Ascending aorta (tissue), 2 donors: ENCODE results near the gene ZMPSTE24. TPM values are rescaled to one million over a fixed set of nuclear protein-coding genes. Genes with fewer than 3 reads are reported as not detected.

Source experiments
- DNase-seq, 2 donors: peaks; one replicate each; pipeline ENCODE4 v3.0.0-alpha.2; 2019; ENCODE audit warnings: low spot score in 2 of 2
- H3K27ac ChIP-seq, 2 donors: fragments of 200-600 bp; sonication (generic); one replicate each; pipeline ENCODE4 v1.5.1; 2016 to 2017; ENCODE audit warnings: mild to moderate bottlenecking in 1 of 2
- H3K27me3 ChIP-seq: fragments of 200-600 bp; sonication (generic); one replicate; pipeline ENCODE4 v1.5.1; 2017
- H3K36me3 ChIP-seq, 2 donors: fragments of 200-600 bp; sonication (generic); one replicate each; pipeline ENCODE4 v1.5.1; 2016
- H3K4me1 ChIP-seq, 2 donors: fragments of 200-600 bp; sonication (generic); one replicate each; pipeline ENCODE4 v1.5.1; 2016 to 2017; ENCODE audit warnings: mild to moderate bottlenecking in 1 of 2
- H3K4me3 ChIP-seq, 2 donors: fragments of 200-600 bp; sonication (generic); one replicate each; pipeline ENCODE4 v1.5.1; 2016 to 2017; ENCODE audit warnings: mild to moderate bottlenecking in 1 of 2
- H3K9me3 ChIP-seq, 2 donors: fragments of 200-600 bp; sonication (generic); one replicate each; pipeline ENCODE4 v1.5.1; 2016
- CTCF ChIP-seq, 3 experiments: fragments of 200-600 bp in 2 of 3; fragments of 450-650 bp in 1 of 3; sonication (generic) in 2 of 3; IDR thresholded peaks; one replicate each; pipeline ENCODE4 v1.5.1; 2016 to 2019; ENCODE audit warnings: antibody characterized with exemption in 3 of 3, mild to moderate bottlenecking in 1 of 3, moderate library complexity in 1 of 3
- intact Hi-C: fragments of 100-400 bp; cut with DNase I; formaldehyde crosslinking; loops from one replicate; pipeline ENCODE4 v1.15.1; 2023
- total RNA-seq: library from RNA; depleted of rRNA; stranded (reverse); fragments of >200 nt; gene quantifications from one replicate; pipeline ENCODE4 v1.1.0, GENCODE V29; 2016

ZMPSTE24 gene
- total RNA-seq, 1 donor from 2014 or later = 61.8 TPM

GRCh38 chr1:40300249-40300567 is 42.2 kb downstream of the ZMPSTE24 start:
- intact Hi-C loops = no loop called here
- Histone ChIP-seq H3K27me3 (no peaks in the 10 kb centered on the region), H3K9me3 (no peaks in the 10 kb centered on the region), H3K4me3 (no peak overlapping the region), H3K36me3 (peaks cover 5 to 7% of the 10 kb centered on the region in 2 donors), H3K27ac (no peak overlapping the region), H3K4me1 (no peaks in the 10 kb centered on the region)
- DNase-seq = peak in 1 of 2 donors; percentile 15
- TF ChIP-seq CTCF (IDR thresholded peaks at IDR 0.05) = no peak

GRCh38 chr1:40300651-40301050 is 42.6 kb downstream of the ZMPSTE24 start:
- peak in 1 of 2 donors; percentile 22 for DNase-seq
- intact Hi-C loops = no loop called here
- no peaks in the 10 kb centered on the region for H3K9me3 ChIP-seq
- no peak overlapping the region for H3K4me3 ChIP-seq
- H3K4me1 ChIP-seq = no peaks in the 10 kb centered on the region
- no peaks in the 10 kb centered on the region for H3K27me3 ChIP-seq
- peaks cover 5 to 7% of the 10 kb centered on the region in 2 donors for H3K36me3 ChIP-seq
- H3K27ac ChIP-seq = no peak overlapping the region
- TF ChIP-seq CTCF (IDR thresholded peaks at IDR 0.05) = no peak

- peaks cover 5 to 7% of the 10 kb centered on the region in 2 donors for H3K36me3 ChIP-seq
- no peaks in the 10 kb centered on the region for H3K9me3 ChIP-seq
- DNase-seq = peak in 1 of 2 donors; percentile 43
- no peak overlapping the region for H3K4me3 ChIP-seq
- TF ChIP-seq CTCF (IDR thresholded peaks at IDR 0.05) = no peak
- H3K27ac ChIP-seq = no peak overlapping the region
- no peaks in the 10 kb centered on the region for H3K27me3 ChIP-seq
- intact Hi-C loops = no loop called here
- H3K4me1 ChIP-seq = no peaks in the 10 kb centered on the region
Observed at GRCh38 chr1:40301066-40301465, 43.0 kb downstream of the ZMPSTE24 start.

- TF ChIP-seq CTCF (IDR thresholded peaks at IDR 0.05) = no peak
- DNase-seq = peak in 1 of 2 donors; percentile 16
- no peaks in the 10 kb centered on the region for H3K9me3 ChIP-seq
- no peaks in the 10 kb centered on the region for H3K27me3 ChIP-seq
- no peak overlapping the region for H3K4me3 ChIP-seq
- no peak overlapping the region for H3K27ac ChIP-seq
- no peaks in the 10 kb centered on the region for H3K4me1 ChIP-seq
- intact Hi-C loops = no loop called here
- H3K36me3 ChIP-seq = peaks cover 5 to 7% of the 10 kb centered on the region in 2 donors
Observed at GRCh38 chr1:40301541-40302299, 43.7 kb downstream of the ZMPSTE24 start.

GRCh38 chr1:40302475-40302874 is 44.4 kb downstream of the ZMPSTE24 start:
- H3K27me3 ChIP-seq = no peaks in the 10 kb centered on the region
- peaks cover 5 to 7% of the 10 kb centered on the region in 2 donors for H3K36me3 ChIP-seq
- DNase-seq = peak in 1 of 2 donors; percentile 52
- intact Hi-C loops = no loop called here
- H3K27ac ChIP-seq = no peak overlapping the region
- H3K4me3 ChIP-seq = no peak overlapping the region
- H3K9me3 ChIP-seq = no peaks in the 10 kb centered on the region
- no peak for TF ChIP-seq CTCF (IDR thresholded peaks at IDR 0.05)
- H3K4me1 ChIP-seq = no peaks in the 10 kb centered on the region
